Measurements from ENCODE around the gene RBL2.

The RBL2 gene

GRCh38 chr16:53430363-53430762 lies 3.9 kb upstream of the RBL2 start:
- DNase-seq (ENCODE audit: low read depth, low spot score), result no peak
- peaks cover 21% of the 10 kb centered on the region for H3K9me3 ChIP-seq (ENCODE audit: insufficient read depth, low read length)

GRCh38 chr16:53433509-53433908 lies 762 bp upstream of the RBL2 start:
- H3K36me3 ChIP-seq (ENCODE audit: insufficient read depth, insufficient read length, low read length), result no peaks in the 10 kb centered on the region
- H3K4me3 ChIP-seq (ENCODE audit: insufficient read length, low read depth), result no peak overlapping the region
- H3K4me1 ChIP-seq (ENCODE audit: insufficient read depth, insufficient read length), result no peaks in the 10 kb centered on the region
- H3K27me3 ChIP-seq (ENCODE audit: insufficient read depth, insufficient read length), result no peaks in the 10 kb centered on the region
- peaks cover 10% of the 10 kb centered on the region; the same call in 1 of the 2 replicates for H3K9me3 ChIP-seq (ENCODE audit: insufficient read depth, low read length)
- DNase-seq (ENCODE audit: low read depth, low spot score), result no peak
- H3K9ac ChIP-seq (ENCODE audit: insufficient read length, low read depth), result no peak overlapping the region
- TF ChIP-seq YY1 (IDR thresholded peaks at IDR 0.05; ENCODE audit: insufficient read depth, insufficient read length), result no peak
- no peak for TF ChIP-seq ZNF274 (IDR thresholded peaks at IDR 0.05; ENCODE audit: low read depth, low read length)
- no peak for TF ChIP-seq SUZ12 (IDR thresholded peaks at IDR 0.05; ENCODE audit: extremely low read depth, insufficient read depth, insufficient read length)

More at GRCh38 chr16:53430363-53430762, 3.9 kb upstream of the RBL2 start:
- H3K9ac ChIP-seq (ENCODE audit: insufficient read length, low read depth), result no peak overlapping the region
- H3K4me3 ChIP-seq (ENCODE audit: insufficient read length, low read depth), result no peak overlapping the region
- no peaks in the 10 kb centered on the region for H3K36me3 ChIP-seq (ENCODE audit: insufficient read depth, insufficient read length, low read length)
- no peaks in the 10 kb centered on the region for H3K4me1 ChIP-seq (ENCODE audit: insufficient read depth, insufficient read length)
- TF ChIP-seq ZNF274 (IDR thresholded peaks at IDR 0.05; ENCODE audit: low read depth, low read length) (no peak), SUZ12 (IDR thresholded peaks at IDR 0.05; ENCODE audit: extremely low read depth, insufficient read depth, insufficient read length) (no peak), YY1 (IDR thresholded peaks at IDR 0.05; ENCODE audit: insufficient read depth, insufficient read length) (no peak)
- H3K27me3 ChIP-seq (ENCODE audit: insufficient read depth, insufficient read length), result no peaks in the 10 kb centered on the region

- Histone ChIP-seq H3K27me3 (ENCODE audit: insufficient read depth, insufficient read length) (no peaks in the 10 kb centered on the region), H3K36me3 (ENCODE audit: insufficient read depth, insufficient read length, low read length) (no peaks in the 10 kb centered on the region), H3K9ac (ENCODE audit: insufficient read length, low read depth) (peak overlapping the region; percentile 94), H3K4me3 (ENCODE audit: insufficient read length, low read depth) (peak overlapping the region; percentile 98), H3K9me3 (ENCODE audit: insufficient read depth, low read length) (peaks cover 10% of the 10 kb centered on the region; the same call in 1 of the 2 replicates), H3K4me1 (ENCODE audit: insufficient read depth, insufficient read length) (no peaks in the 10 kb centered on the region)
- TF ChIP-seq YY1 (IDR thresholded peaks at IDR 0.05; ENCODE audit: insufficient read depth, insufficient read length) (no peak), SUZ12 (IDR thresholded peaks at IDR 0.05; ENCODE audit: extremely low read depth, insufficient read depth, insufficient read length) (no peak)
- DNase-seq (ENCODE audit: low read depth, low spot score), result no peak
Observed at GRCh38 chr16:53433930-53434376, 318 bp upstream of the RBL2 start.

GRCh38 chr16:53435066-53435688 lies 906 bp downstream of the RBL2 start:
- Histone ChIP-seq H3K9me3 (ENCODE audit: insufficient read depth, low read length) (no peaks in the 10 kb centered on the region), H3K36me3 (ENCODE audit: insufficient read depth, insufficient read length, low read length) (no peaks in the 10 kb centered on the region), H3K9ac (ENCODE audit: insufficient read length, low read depth) (peak overlapping the region; percentile 94), H3K4me1 (ENCODE audit: insufficient read depth, insufficient read length) (no peaks in the 10 kb centered on the region), H3K4me3 (ENCODE audit: insufficient read length, low read depth) (peak overlapping the region; percentile 98), H3K27me3 (ENCODE audit: insufficient read depth, insufficient read length) (no peaks in the 10 kb centered on the region)
- no peak for TF ChIP-seq SUZ12 (IDR thresholded peaks at IDR 0.05; ENCODE audit: extremely low read depth, insufficient read depth, insufficient read length)
- TF ChIP-seq YY1 (IDR thresholded peaks at IDR 0.05; ENCODE audit: insufficient read depth, insufficient read length), result no peak
- no peak for TF ChIP-seq ZNF274 (IDR thresholded peaks at IDR 0.05; ENCODE audit: low read depth, low read length)
- DNase-seq (ENCODE audit: low read depth, low spot score), result peak; percentile 42

DNA sequence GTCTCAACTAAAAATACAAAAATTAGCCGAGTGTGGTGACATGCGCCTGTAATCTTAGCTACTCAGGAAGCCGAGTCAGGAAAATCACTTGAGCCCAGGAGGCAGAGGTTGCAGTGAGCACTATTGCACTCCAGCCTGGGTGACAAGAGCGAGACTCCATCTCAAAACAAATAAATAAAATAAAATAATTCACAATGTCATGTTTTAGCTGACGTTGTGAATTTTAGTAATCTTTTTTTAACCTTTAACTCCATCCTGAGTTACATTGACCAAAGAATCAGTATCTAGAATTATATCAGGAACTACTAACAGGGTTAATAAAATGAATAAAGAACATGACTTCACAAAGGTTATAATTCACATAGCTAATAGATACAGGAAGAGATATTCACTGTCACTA lies 5.9 kb downstream of the RBL2 start:
- Histone ChIP-seq H3K4me1 (ENCODE audit: insufficient read depth, insufficient read length) (no peaks in the 10 kb centered on the region), H3K36me3 (ENCODE audit: insufficient read depth, insufficient read length, low read length) (peaks cover 26% of the 10 kb centered on the region), H3K9me3 (ENCODE audit: insufficient read depth, low read length) (no peaks in the 10 kb centered on the region), H3K27me3 (ENCODE audit: insufficient read depth, insufficient read length) (no peaks in the 10 kb centered on the region), H3K9ac (ENCODE audit: insufficient read length, low read depth) (no peak overlapping the region), H3K4me3 (ENCODE audit: insufficient read length, low read depth) (no peak overlapping the region)
- no peak for TF ChIP-seq ZNF274 (IDR thresholded peaks at IDR 0.05; ENCODE audit: low read depth, low read length)
- TF ChIP-seq SUZ12 (IDR thresholded peaks at IDR 0.05; ENCODE audit: extremely low read depth, insufficient read depth, insufficient read length), result no peak
- TF ChIP-seq YY1 (IDR thresholded peaks at IDR 0.05; ENCODE audit: insufficient read depth, insufficient read length), result no peak
- no peak for DNase-seq (ENCODE audit: low read depth, low spot score)

DNA sequence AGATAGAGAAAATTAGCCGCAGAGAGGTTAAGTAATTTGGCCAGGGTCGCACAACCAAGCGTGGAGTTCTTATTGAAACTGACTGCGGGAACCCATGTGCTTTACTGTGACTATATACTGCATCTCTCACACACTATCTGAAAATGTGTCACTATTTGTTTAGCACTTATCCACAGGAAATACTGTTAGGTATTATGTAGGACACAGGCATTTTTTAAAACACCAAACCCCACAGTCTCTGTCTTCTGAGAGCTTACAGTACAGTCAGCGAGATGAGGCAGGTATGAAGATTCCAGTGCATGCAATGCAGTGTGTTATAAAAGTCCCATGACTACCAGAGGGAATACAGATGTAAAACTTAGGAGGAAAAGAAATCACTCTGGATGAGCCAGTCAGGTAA lies 11.3 kb downstream of the RBL2 start:
- Histone ChIP-seq H3K9ac (ENCODE audit: insufficient read length, low read depth) (no peak overlapping the region), H3K27me3 (ENCODE audit: insufficient read depth, insufficient read length) (no peaks in the 10 kb centered on the region), H3K4me1 (ENCODE audit: insufficient read depth, insufficient read length) (no peaks in the 10 kb centered on the region), H3K4me3 (ENCODE audit: insufficient read length, low read depth) (no peak overlapping the region), H3K9me3 (ENCODE audit: insufficient read depth, low read length) (no peaks in the 10 kb centered on the region), H3K36me3 (ENCODE audit: insufficient read depth, insufficient read length, low read length) (peaks cover 41% of the 10 kb centered on the region)
- no peak for DNase-seq (ENCODE audit: low read depth, low spot score)
- no peak for TF ChIP-seq SUZ12 (IDR thresholded peaks at IDR 0.05; ENCODE audit: extremely low read depth, insufficient read depth, insufficient read length)
- TF ChIP-seq YY1 (IDR thresholded peaks at IDR 0.05; ENCODE audit: insufficient read depth, insufficient read length), result no peak
- no peak for TF ChIP-seq ZNF274 (IDR thresholded peaks at IDR 0.05; ENCODE audit: low read depth, low read length)

- Histone ChIP-seq H3K27me3 (ENCODE audit: insufficient read depth, insufficient read length) (no peaks in the 10 kb centered on the region), H3K9me3 (ENCODE audit: insufficient read depth, low read length) (no peaks in the 10 kb centered on the region), H3K4me3 (ENCODE audit: insufficient read length, low read depth) (no peak overlapping the region), H3K9ac (ENCODE audit: insufficient read length, low read depth) (no peak overlapping the region), H3K4me1 (ENCODE audit: insufficient read depth, insufficient read length) (no peaks in the 10 kb centered on the region), H3K36me3 (ENCODE audit: insufficient read depth, insufficient read length, low read length) (peaks cover 39% of the 10 kb centered on the region)
- no peak for DNase-seq (ENCODE audit: low read depth, low spot score)
- TF ChIP-seq SUZ12 (IDR thresholded peaks at IDR 0.05; ENCODE audit: extremely low read depth, insufficient read depth, insufficient read length) (no peak), ZNF274 (IDR thresholded peaks at IDR 0.05; ENCODE audit: low read depth, low read length) (no peak), YY1 (IDR thresholded peaks at IDR 0.05; ENCODE audit: insufficient read depth, insufficient read length) (no peak)
Observed at GRCh38 chr16:53446090-53446489, 11.8 kb downstream of the RBL2 start.

Measured in NT2/D1 (cell line).